HepG2 (cell line): ENCODE results near the gene RRP12. TPM values are rescaled to one million over a fixed set of nuclear protein-coding genes. Genes with fewer than 3 reads are reported as not detected.

Source experiments
- BRD4 ChIP-seq: sonication (generic); formaldehyde crosslinking; IDR thresholded peaks from 2 replicates; pipeline ENCODE4 v1.4.0; 2020; ENCODE audit warnings: missing genetic modification reagents
- EP300 ChIP-seq, 3 experiments: sonication (generic) in 1 of 3; formaldehyde crosslinking in 1 of 3; IDR thresholded peaks; 2 replicates each; pipeline versions ENCODE4 v1.5.1 to v1.6.1; 2011 to 2020; ENCODE audit warnings: low read depth in 2 of 3, low read length in 2 of 3, borderline replicate concordance in 1 of 3, improper control_type of control experiment in 1 of 3, mild to moderate bottlenecking in 1 of 3, missing genetic modification reagents in 1 of 3, moderate library complexity in 1 of 3
- HIC2 ChIP-seq: sonication (generic); formaldehyde crosslinking; IDR thresholded peaks from 2 replicates; pipeline ENCODE4 v1.9.0; 2022; ENCODE audit warnings: low read depth, missing genetic modification reagents
- HOXA3 ChIP-seq: sonication (generic); formaldehyde crosslinking; IDR thresholded peaks from 2 replicates; pipeline ENCODE4 v1.5.0; 2020; ENCODE audit warnings: missing genetic modification reagents
- IKZF1 ChIP-seq: fragments of 450-650 bp; IDR thresholded peaks from 2 replicates; pipeline ENCODE4 v1.7.1; 2016
- KAT8 ChIP-seq: IDR thresholded peaks from 2 replicates; pipeline ENCODE4 v1.6.1; 2016; ENCODE audit warnings: missing genetic modification reagents, missing compliant biosample characterization
- PAF1 ChIP-seq: IDR thresholded peaks from 2 replicates; pipeline ENCODE4 v1.6.1; 2016; ENCODE audit warnings: missing genetic modification reagents, missing compliant biosample characterization
- PITX1 ChIP-seq: sonication (generic); formaldehyde crosslinking; IDR thresholded peaks from 2 replicates; pipeline ENCODE4 v1.5.1; 2020; ENCODE audit warnings: mild to moderate bottlenecking, missing genetic modification reagents
- RCOR2 ChIP-seq: IDR thresholded peaks from 2 replicates; pipeline ENCODE4 v1.6.1; 2016; ENCODE audit warnings: missing biosample characterization, missing genetic modification reagents
- RXRB ChIP-seq: IDR thresholded peaks from 2 replicates; pipeline ENCODE4 v1.6.1; 2016; ENCODE audit warnings: borderline replicate concordance, missing genetic modification reagents, missing compliant biosample characterization
- SYNCRIP ChIP-seq: fragments of 200-400 bp; formaldehyde crosslinking; IDR thresholded peaks from 2 replicates; pipeline ENCODE4 v1.6.1; 2018; ENCODE audit warnings: mild to moderate bottlenecking, low read depth, low read length; ENCODE audit not compliant: insufficient read depth
- UBTF ChIP-seq: sonication (generic); formaldehyde crosslinking; IDR thresholded peaks from 2 replicates; pipeline ENCODE4 v1.4.0; 2020; ENCODE audit warnings: mild to moderate bottlenecking, missing genetic modification reagents
- XBP1 ChIP-seq: sonication (generic); formaldehyde crosslinking; IDR thresholded peaks from 2 replicates; pipeline ENCODE4 v1.5.0; 2020; ENCODE audit warnings: missing genetic modification reagents
- ZBTB38 ChIP-seq: sonication (generic); formaldehyde crosslinking; IDR thresholded peaks from 2 replicates; pipeline ENCODE4 v1.5.1; 2020; ENCODE audit warnings: mild to moderate bottlenecking, missing genetic modification reagents
- ZNF331 ChIP-seq: sonication (generic); formaldehyde crosslinking; IDR thresholded peaks from 2 replicates; pipeline ENCODE4 v1.4.0; 2020; ENCODE audit warnings: missing genetic modification reagents
- ZNF343 ChIP-seq: sonication (generic); formaldehyde crosslinking; IDR thresholded peaks from 2 replicates; pipeline ENCODE4 v1.4.0; 2020; ENCODE audit warnings: mild to moderate bottlenecking, missing genetic modification reagents
- ZNF501 ChIP-seq: sonication (generic); formaldehyde crosslinking; IDR thresholded peaks from 2 replicates; pipeline ENCODE4 v1.5.1; 2020; ENCODE audit warnings: mild to moderate bottlenecking, moderate library complexity, missing genetic modification reagents
- ZNF580 ChIP-seq: IDR thresholded peaks from 2 replicates; pipeline ENCODE4 v1.6.1; 2016; ENCODE audit warnings: low read depth, borderline replicate concordance
- ZNF687 ChIP-seq: sonication (generic); formaldehyde crosslinking; IDR thresholded peaks from 2 replicates; pipeline ENCODE4 v1.5.1; 2020; ENCODE audit warnings: mild to moderate bottlenecking, missing genetic modification reagents, moderate library complexity
- ZNF761 ChIP-seq: sonication (generic); formaldehyde crosslinking; conservative IDR thresholded peaks from 2 replicates; pipeline ENCODE4 v1.4.0; 2020; ENCODE audit warnings: mild to moderate bottlenecking, missing genetic modification reagents
- ZNF788 ChIP-seq: sonication (generic); formaldehyde crosslinking; IDR thresholded peaks from 2 replicates; pipeline ENCODE4 v1.5.0; 2020; ENCODE audit warnings: mild to moderate bottlenecking, missing genetic modification reagents, borderline replicate concordance
- polyA plus RNA-seq, 8 experiments: library from polyadenylated mRNA; depleted of rRNA in 3 of 8; stranded (reverse) in 7 of 8; unstranded in 1 of 8; fragments of >200 nt; fragmentation: Illumina TruSeq in 4 of 8; extraction: Trizol in 4 of 8; gene quantifications; 2 replicates each; pipeline versions ENCODE4 v1.2.1 to v1.2.3, GENCODE V29; 2011 to 2016; ENCODE audit warnings: low read depth in 4 of 8, missing spikeins in 1 of 8, mixed read lengths in 1 of 8; ENCODE audit not compliant: insufficient read depth in 1 of 8
- total RNA-seq, 5 experiments: library from RNA; depleted of rRNA; stranded (reverse); fragments of >200 nt; fragmentation: Illumina TruSeq; extraction: Trizol; gene quantifications; 2 replicates each; pipeline ENCODE4 v1.2.3, GENCODE V29; 2016; ENCODE audit warnings: low read depth in 1 of 5

The RRP12 gene
- total and polyA plus RNA-seq, 2 of the 13 experiments (the other 11 are each of a cell fraction or from before 2014, with no cell fraction given) = 13.2 to 39.4 TPM

- TF ChIP-seq EP300 (IDR thresholded peaks at IDR 0.05; ENCODE audit: low read depth in 2 of 2, low read length in 2 of 2) (0 out of 4 replicates have a peak, but pooled peaks of 1 of the 2 experiments have one; percentile 10), EP300 (CRISPR knock-in tag; IDR thresholded peaks at IDR 0.05; ENCODE audit: borderline replicate concordance) (no peak), ZNF343 (CRISPR knock-in tag) (peak; percentile 97), ZNF788 (0 out of 2 replicates have a peak, but pooled peaks have one; percentile 54), PAF1 (CRISPR knock-in tag) (no peak), SYNCRIP (no peak), RXRB (peak; percentile 77; the same call in 1 of the 2 replicates), ZNF687 (CRISPR knock-in tag) (peak; percentile 78), ZNF501 (CRISPR knock-in tag) (peak; percentile 62; the same call in 1 of the 2 replicates), HIC2 (CRISPR knock-in tag) (0 out of 2 replicates have a peak, but pooled peaks have one; percentile 6), PITX1 (CRISPR knock-in tag) (0 out of 2 replicates have a peak, but pooled peaks have one; percentile 13), IKZF1 (no peak), HOXA3 (CRISPR knock-in tag) (peak; percentile 52), ZNF580 (CRISPR knock-in tag) (0 out of 2 replicates have a peak, but pooled peaks have one; percentile 63), RCOR2 (no peak; the same call in 1 of the 2 replicates), ZBTB38 (0 out of 2 replicates have a peak, but pooled peaks have one; percentile 58), XBP1 (CRISPR knock-in tag) (no peak), ZNF331 (peak; percentile 32; the same call in 1 of the 2 replicates), KAT8 (CRISPR knock-in tag) (peak; percentile 47; the same call in 1 of the 2 replicates), UBTF (CRISPR knock-in tag) (peak; percentile 46; the same call in 1 of the 2 replicates), ZNF761 (0 out of 2 replicates have a peak, but pooled peaks have one; percentile 50), BRD4 (CRISPR knock-in tag) (no peak)
Measured at GRCh38 chr10:97408496-97408992, 7.4 kb upstream of the RRP12 start (continued).
